PFSK-1 (cell line): Measurements from ENCODE around the gene KRT9.

ENCODE experiments used
- FOXP2 ChIP-seq: optimal IDR thresholded peaks from 2 replicates; pipeline ENCODE3; 2011; ENCODE audit warnings: borderline replicate concordance, control low read depth, inconsistent platforms; ENCODE audit not compliant: insufficient read depth; ENCODE audit errors: extremely low read length, extremely low read depth
- POLR2AphosphoS5 ChIP-seq: IDR thresholded peaks from 2 replicates; pipeline ENCODE4 v1.6.1; 2012; ENCODE audit warnings: low read depth, mild to moderate bottlenecking, control low read depth, low read length, moderate library complexity
- SIN3A ChIP-seq: IDR thresholded peaks from 2 replicates; pipeline ENCODE4 v1.6.1; 2012; ENCODE audit warnings: mild to moderate bottlenecking, low read length, moderate library complexity, borderline replicate concordance; ENCODE audit not compliant: insufficient read depth
- TF ChIP-seq, protein P1 (sequence below), 2 experiments: IDR thresholded peaks; 2 replicates each; pipeline versions ENCODE4 v1.6.1 to v1.8.0; 2011 to 2012; ENCODE audit warnings: low read depth in 2 of 2, low read length in 2 of 2, control low read depth in 1 of 2, inconsistent platforms in 1 of 2, mild to moderate bottlenecking in 1 of 2, moderate library complexity in 1 of 2; ENCODE audit not compliant: insufficient read depth in 1 of 2

DNA sequence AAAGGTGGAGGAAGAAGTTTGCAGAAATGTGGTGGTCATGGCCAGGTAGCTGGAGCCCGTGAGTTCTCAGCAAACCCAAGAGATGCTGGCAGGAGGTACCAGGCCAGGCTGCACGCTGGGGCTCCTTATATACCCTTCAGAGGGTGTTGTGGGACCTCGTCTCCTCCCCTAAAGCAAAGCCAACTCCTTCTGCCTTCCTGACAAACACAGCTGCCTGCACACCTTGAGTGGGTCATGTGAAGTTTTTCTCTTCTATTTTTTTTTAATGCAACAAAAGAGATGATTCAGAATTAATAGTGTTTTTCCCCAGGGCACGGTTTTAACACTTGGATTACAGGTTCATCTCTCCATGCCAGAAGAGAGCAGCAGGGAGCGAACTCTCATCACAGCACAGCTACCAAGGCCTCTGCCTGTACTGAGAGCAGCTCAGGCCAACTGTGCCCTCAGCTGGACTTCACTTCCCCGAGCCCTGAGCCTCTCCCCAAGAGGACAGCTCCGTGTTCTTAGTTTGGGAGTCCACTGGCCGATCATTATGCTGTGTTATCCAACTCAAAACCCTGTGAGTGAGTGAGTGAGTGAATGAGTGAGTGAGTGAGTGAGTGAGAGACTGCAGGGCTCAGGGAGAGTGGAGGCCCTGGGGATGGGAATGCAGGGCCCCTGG is 52.9 kb downstream of the KRT9 start, which contains the start of gene KRT15:
- TF ChIP-seq FOXP2 (no peak), POLR2AphosphoS5 (no peak), SIN3A (no peak)
- TF ChIP-seq, protein P1, sequence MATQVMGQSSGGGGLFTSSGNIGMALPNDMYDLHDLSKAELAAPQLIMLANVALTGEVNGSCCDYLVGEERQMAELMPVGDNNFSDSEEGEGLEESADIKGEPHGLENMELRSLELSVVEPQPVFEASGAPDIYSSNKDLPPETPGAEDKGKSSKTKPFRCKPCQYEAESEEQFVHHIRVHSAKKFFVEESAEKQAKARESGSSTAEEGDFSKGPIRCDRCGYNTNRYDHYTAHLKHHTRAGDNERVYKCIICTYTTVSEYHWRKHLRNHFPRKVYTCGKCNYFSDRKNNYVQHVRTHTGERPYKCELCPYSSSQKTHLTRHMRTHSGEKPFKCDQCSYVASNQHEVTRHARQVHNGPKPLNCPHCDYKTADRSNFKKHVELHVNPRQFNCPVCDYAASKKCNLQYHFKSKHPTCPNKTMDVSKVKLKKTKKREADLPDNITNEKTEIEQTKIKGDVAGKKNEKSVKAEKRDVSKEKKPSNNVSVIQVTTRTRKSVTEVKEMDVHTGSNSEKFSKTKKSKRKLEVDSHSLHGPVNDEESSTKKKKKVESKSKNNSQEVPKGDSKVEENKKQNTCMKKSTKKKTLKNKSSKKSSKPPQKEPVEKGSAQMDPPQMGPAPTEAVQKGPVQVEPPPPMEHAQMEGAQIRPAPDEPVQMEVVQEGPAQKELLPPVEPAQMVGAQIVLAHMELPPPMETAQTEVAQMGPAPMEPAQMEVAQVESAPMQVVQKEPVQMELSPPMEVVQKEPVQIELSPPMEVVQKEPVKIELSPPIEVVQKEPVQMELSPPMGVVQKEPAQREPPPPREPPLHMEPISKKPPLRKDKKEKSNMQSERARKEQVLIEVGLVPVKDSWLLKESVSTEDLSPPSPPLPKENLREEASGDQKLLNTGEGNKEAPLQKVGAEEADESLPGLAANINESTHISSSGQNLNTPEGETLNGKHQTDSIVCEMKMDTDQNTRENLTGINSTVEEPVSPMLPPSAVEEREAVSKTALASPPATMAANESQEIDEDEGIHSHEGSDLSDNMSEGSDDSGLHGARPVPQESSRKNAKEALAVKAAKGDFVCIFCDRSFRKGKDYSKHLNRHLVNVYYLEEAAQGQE (IDR thresholded peaks at IDR 0.05; ENCODE audit: insufficient read depth in 1 of 2, low read depth in 2 of 2, low read length in 2 of 2) = no peak
